Measurements from ENCODE around the gene PLD1.

DNA sequence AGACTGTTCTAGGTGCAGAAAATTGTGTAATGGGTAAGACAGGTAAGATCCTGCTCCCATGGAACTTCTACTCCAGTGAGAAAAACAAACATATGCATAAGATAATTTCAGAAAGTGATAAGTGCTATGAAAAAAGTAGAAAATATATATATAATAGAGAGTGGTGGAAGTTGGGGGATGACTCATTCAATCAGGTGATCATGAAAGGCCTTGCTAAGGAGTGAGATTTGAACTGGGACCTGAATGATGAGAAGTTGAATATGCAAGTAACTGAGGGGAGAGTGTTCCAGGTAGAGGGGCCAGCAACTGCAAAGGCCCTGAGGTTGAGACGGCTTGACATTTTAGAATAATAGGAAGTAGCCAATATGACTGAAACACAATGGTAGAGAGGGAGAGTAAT, 257.8 kb downstream of the PLD1 start:
- TF ChIP-seq POLR2A (IDR thresholded peaks at IDR 0.05) (no peak), POLR2AphosphoS5 (IDR thresholded peaks at IDR 0.05) (no peak), EP300 (IDR thresholded peaks at IDR 0.05) (no peak)
- TF ChIP-seq, protein P1, sequence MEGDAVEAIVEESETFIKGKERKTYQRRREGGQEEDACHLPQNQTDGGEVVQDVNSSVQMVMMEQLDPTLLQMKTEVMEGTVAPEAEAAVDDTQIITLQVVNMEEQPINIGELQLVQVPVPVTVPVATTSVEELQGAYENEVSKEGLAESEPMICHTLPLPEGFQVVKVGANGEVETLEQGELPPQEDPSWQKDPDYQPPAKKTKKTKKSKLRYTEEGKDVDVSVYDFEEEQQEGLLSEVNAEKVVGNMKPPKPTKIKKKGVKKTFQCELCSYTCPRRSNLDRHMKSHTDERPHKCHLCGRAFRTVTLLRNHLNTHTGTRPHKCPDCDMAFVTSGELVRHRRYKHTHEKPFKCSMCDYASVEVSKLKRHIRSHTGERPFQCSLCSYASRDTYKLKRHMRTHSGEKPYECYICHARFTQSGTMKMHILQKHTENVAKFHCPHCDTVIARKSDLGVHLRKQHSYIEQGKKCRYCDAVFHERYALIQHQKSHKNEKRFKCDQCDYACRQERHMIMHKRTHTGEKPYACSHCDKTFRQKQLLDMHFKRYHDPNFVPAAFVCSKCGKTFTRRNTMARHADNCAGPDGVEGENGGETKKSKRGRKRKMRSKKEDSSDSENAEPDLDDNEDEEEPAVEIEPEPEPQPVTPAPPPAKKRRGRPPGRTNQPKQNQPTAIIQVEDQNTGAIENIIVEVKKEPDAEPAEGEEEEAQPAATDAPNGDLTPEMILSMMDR (IDR thresholded peaks at IDR 0.05), result no peak
